NB4 (cell line): ENCODE results near the gene ANKRD60.

Experiments used
- MAX ChIP-seq: IDR thresholded peaks from 2 replicates; pipeline ENCODE4 v1.6.1; 2011; ENCODE audit warnings: low read depth, low read length
- MYC ChIP-seq: IDR thresholded peaks from 2 replicates; pipeline ENCODE4 v1.6.1; 2011; ENCODE audit warnings: low read depth, low read length
- POLR2A ChIP-seq: IDR thresholded peaks from 2 replicates; pipeline ENCODE4 v1.6.1; 2011; ENCODE audit warnings: mild to moderate bottlenecking; ENCODE audit not compliant: insufficient read length; ENCODE audit errors: extremely low read depth
- TF ChIP-seq, protein P1 (sequence below): IDR thresholded peaks from one replicate; pipeline ENCODE4 v1.5.1; 2012; ENCODE audit warnings: low read depth, low read length

- TF ChIP-seq, protein P1, sequence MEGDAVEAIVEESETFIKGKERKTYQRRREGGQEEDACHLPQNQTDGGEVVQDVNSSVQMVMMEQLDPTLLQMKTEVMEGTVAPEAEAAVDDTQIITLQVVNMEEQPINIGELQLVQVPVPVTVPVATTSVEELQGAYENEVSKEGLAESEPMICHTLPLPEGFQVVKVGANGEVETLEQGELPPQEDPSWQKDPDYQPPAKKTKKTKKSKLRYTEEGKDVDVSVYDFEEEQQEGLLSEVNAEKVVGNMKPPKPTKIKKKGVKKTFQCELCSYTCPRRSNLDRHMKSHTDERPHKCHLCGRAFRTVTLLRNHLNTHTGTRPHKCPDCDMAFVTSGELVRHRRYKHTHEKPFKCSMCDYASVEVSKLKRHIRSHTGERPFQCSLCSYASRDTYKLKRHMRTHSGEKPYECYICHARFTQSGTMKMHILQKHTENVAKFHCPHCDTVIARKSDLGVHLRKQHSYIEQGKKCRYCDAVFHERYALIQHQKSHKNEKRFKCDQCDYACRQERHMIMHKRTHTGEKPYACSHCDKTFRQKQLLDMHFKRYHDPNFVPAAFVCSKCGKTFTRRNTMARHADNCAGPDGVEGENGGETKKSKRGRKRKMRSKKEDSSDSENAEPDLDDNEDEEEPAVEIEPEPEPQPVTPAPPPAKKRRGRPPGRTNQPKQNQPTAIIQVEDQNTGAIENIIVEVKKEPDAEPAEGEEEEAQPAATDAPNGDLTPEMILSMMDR: no peak
- TF ChIP-seq MYC (no peak), POLR2A (no peak), MAX (no peak)
Observed at GRCh38 chr20:58228484-58229197, at the start of gene ANKRD60.
